GM12878 (cell line): ENCODE measurements around the gene SLC22A12.

ENCODE experiments used
- BCLAF1 ChIP-seq: fragments of 450-650 bp; IDR thresholded peaks from 2 replicates; pipeline ENCODE4 v1.6.1; 2017; ENCODE audit warnings: antibody characterized with exemption, mild to moderate bottlenecking, moderate library complexity
- CTCF ChIP-seq, 3 experiments: IDR thresholded peaks in 2 of 3; conservative IDR thresholded peaks in 1 of 3; 2 replicates each; pipeline ENCODE4 v1.5.1; 2011; ENCODE audit warnings: low read depth in 3 of 3, low read length in 3 of 3, mild to moderate bottlenecking in 3 of 3, control low read depth in 2 of 3, moderate library complexity in 2 of 3, inconsistent platforms in 1 of 3, mixed read lengths in 1 of 3; ENCODE audit not compliant: control insufficient read depth in 2 of 3, insufficient read depth in 1 of 3; ENCODE audit errors: extremely low read depth in 1 of 3
- EZH2 ChIP-seq: IDR thresholded peaks from 2 replicates; pipeline ENCODE4 v1.6.1; 2012; ENCODE audit warnings: low read depth, mild to moderate bottlenecking, control low read depth, inconsistent platforms, low read length, borderline replicate concordance; ENCODE audit not compliant: control insufficient read depth
- GABPA ChIP-seq: IDR thresholded peaks from 2 replicates; pipeline ENCODE4 v1.6.1; 2014; ENCODE audit warnings: antibody characterized with exemption, low read depth, mild to moderate bottlenecking, inconsistent platforms
- KDM1A ChIP-seq: fragments of 200-600 bp; sonication (generic); IDR thresholded peaks from 2 replicates; pipeline ENCODE4 v1.6.1; 2016; ENCODE audit warnings: borderline replicate concordance
- NR2F1 ChIP-seq: fragments of 450-650 bp; conservative IDR thresholded peaks from 2 replicates; pipeline ENCODE4 v1.6.1; 2017; ENCODE audit warnings: mild to moderate bottlenecking
- POLR2AphosphoS5 ChIP-seq: IDR thresholded peaks from 2 replicates; pipeline ENCODE4 v1.6.1; 2011; ENCODE audit warnings: mild to moderate bottlenecking, low read length, inconsistent platforms
- RCOR1 ChIP-seq: conservative IDR thresholded peaks from 2 replicates; pipeline ENCODE4 v1.6.1; 2012; ENCODE audit warnings: low read depth, low read length, improper control_type of control experiment
- RELA ChIP-seq: fragments of 450-650 bp; IDR thresholded peaks from 2 replicates; pipeline ENCODE4 v1.8.0; 2014; ENCODE audit warnings: borderline replicate concordance; ENCODE audit not compliant: partially characterized antibody
- ZSCAN29 ChIP-seq: fragments of 450-650 bp; IDR thresholded peaks from 2 replicates; pipeline ENCODE4 v1.6.1; 2017; ENCODE audit warnings: mild to moderate bottlenecking, moderate library complexity

GRCh38 chr11:64607381-64607985 is 16.5 kb downstream of the SLC22A12 start:
- TF ChIP-seq CTCF (IDR thresholded peaks at IDR 0.05 in 2 of 3, conservative IDR thresholded peaks at IDR 0.05 in 1 of 3; ENCODE audit: control insufficient read depth in 2 of 3, extremely low read depth in 1 of 3, insufficient read depth in 1 of 3, low read depth in 3 of 3, low read length in 3 of 3) (no peak), NR2F1 (no peak), POLR2AphosphoS5 (no peak), ZSCAN29 (no peak), RCOR1 (no peak), EZH2 (no peak), RELA (no peak), KDM1A (no peak), BCLAF1 (no peak), GABPA (no peak)
